ENCODE data around the gene SUCLG1.
"Not testable (repeated sequence)": the region's sequence is repeated elsewhere in the genome, so short reads cannot be mapped to it uniquely, and the experiment has no call there.

The SUCLG1 gene

GRCh38 chr2:84459018-84459943 is at the start of gene SUCLG1:
Gene SUCLG1 (minus strand): TSS chr2:84459280. CDS start chr2:84459269, 11 bp downstream.
- DNase-seq, result peak; percentile 92

GRCh38 chr2:84498150-84498799 is 39.2 kb upstream of the SUCLG1 start:
- DNase-seq, result no peak

GRCh38 chr2:84497285-84497684 is 38.2 kb upstream of the SUCLG1 start:
- DNase-seq, result no peak

GRCh38 chr2:84496386-84496785 is 37.3 kb upstream of the SUCLG1 start:
- no peak for DNase-seq

- peak; percentile 53 for DNase-seq
Measured at GRCh38 chr2:84495539-84496146, 36.6 kb upstream of the SUCLG1 start.

- DNase-seq, result no peak
Measured at GRCh38 chr2:84494070-84494469, 35.0 kb upstream of the SUCLG1 start.

GRCh38 chr2:84493514-84493913 is 34.4 kb upstream of the SUCLG1 start:
- no peak for DNase-seq

GRCh38 chr2:84492571-84492970 is 33.5 kb upstream of the SUCLG1 start:
- no peak for DNase-seq

- no peak for DNase-seq
Measured at GRCh38 chr2:84491741-84492140, 32.7 kb upstream of the SUCLG1 start.

GRCh38 chr2:84491256-84491655 is 32.2 kb upstream of the SUCLG1 start:
- no peak for DNase-seq

GRCh38 chr2:84487298-84487996 is 28.4 kb upstream of the SUCLG1 start:
- no peak for DNase-seq

GRCh38 chr2:84486441-84487115 is 27.5 kb upstream of the SUCLG1 start:
- peak; percentile 65 for DNase-seq

- DNase-seq, result no peak
Measured at GRCh38 chr2:84483320-84483719, 24.2 kb upstream of the SUCLG1 start.

GRCh38 chr2:84482603-84483002 is 23.5 kb upstream of the SUCLG1 start:
- no peak for DNase-seq

- no peak for DNase-seq
Measured at GRCh38 chr2:84481702-84482101, 22.6 kb upstream of the SUCLG1 start.

GRCh38 chr2:84478867-84479266 is 19.8 kb upstream of the SUCLG1 start:
- no peak for DNase-seq

GRCh38 chr2:84477886-84478285 is 18.8 kb upstream of the SUCLG1 start:
- DNase-seq, result no peak

GRCh38 chr2:84474176-84474575 is 15.1 kb upstream of the SUCLG1 start:
- DNase-seq, result peak; percentile 41

- DNase-seq, result no peak
Measured at GRCh38 chr2:84472856-84473565, 13.9 kb upstream of the SUCLG1 start.

GRCh38 chr2:84472423-84472822 is 13.3 kb upstream of the SUCLG1 start:
- DNase-seq, result not testable (repeated sequence)

GRCh38 chr2:84467389-84467788 is 8.3 kb upstream of the SUCLG1 start:
- DNase-seq, result no peak

- no peak for DNase-seq
Measured at GRCh38 chr2:84461310-84461709, 2.2 kb upstream of the SUCLG1 start.
